HEK293T (cell line): ENCODE measurements around the gene GALNT2.

ENCODE experiments used
- CTCF ChIA-PET: fragments of 350-600 bp; formaldehyde crosslinking; extraction: SDS; loops from one replicate; lab custom pipeline; 2021; ENCODE audit warnings: antibody characterized with exemption, inconsistent platforms; lab: Yijun Ruan, JAX
- POLR2A ChIA-PET: fragments of 350-600 bp; formaldehyde crosslinking; extraction: SDS; loops from one replicate; lab custom pipeline; 2020; ENCODE audit warnings: antibody characterized with exemption, inconsistent platforms; lab: Yijun Ruan, JAX
- DNase-seq: peaks from one replicate; pipeline ENCODE4 v3.0.0; 2012; ENCODE audit warnings: mixed read lengths; ENCODE audit errors: extremely low spot score
- ARNT ChIP-seq: fragments of 450-650 bp; IDR thresholded peaks from 2 replicates; pipeline ENCODE4 v1.6.1; 2017; ENCODE audit warnings: mild to moderate bottlenecking
- BHLHE40 ChIP-seq: fragments of 450-650 bp; IDR thresholded peaks from 2 replicates; pipeline ENCODE4 v1.6.1; 2016; ENCODE audit warnings: mild to moderate bottlenecking, moderate library complexity, borderline replicate concordance
- CTBP1 ChIP-seq: fragments of 450-650 bp; IDR thresholded peaks from 2 replicates; pipeline ENCODE4 v1.6.1; 2016; ENCODE audit warnings: borderline replicate concordance
- ELF4 ChIP-seq: fragments of 450-650 bp; IDR thresholded peaks from 2 replicates; pipeline ENCODE4 v1.6.1; 2017; ENCODE audit warnings: antibody characterized with exemption
- FOXA1 ChIP-seq: fragments of 450-650 bp; IDR thresholded peaks from 2 replicates; pipeline ENCODE4 v1.6.1; 2016; ENCODE audit warnings: mild to moderate bottlenecking
- FOXK2 ChIP-seq: fragments of 450-650 bp; IDR thresholded peaks from 2 replicates; pipeline ENCODE4 v1.6.1; 2016; ENCODE audit warnings: mild to moderate bottlenecking
- FOXM1 ChIP-seq: fragments of 450-650 bp; IDR thresholded peaks from 2 replicates; pipeline ENCODE4 v1.6.1; 2017; ENCODE audit warnings: mild to moderate bottlenecking, borderline replicate concordance
- HDGF ChIP-seq: fragments of 450-650 bp; IDR thresholded peaks from 2 replicates; pipeline ENCODE4 v1.6.1; 2017; ENCODE audit warnings: antibody characterized with exemption, borderline replicate concordance
- L3MBTL2 ChIP-seq: fragments of 450-650 bp; conservative IDR thresholded peaks from 2 replicates; pipeline ENCODE4 v1.6.1; 2016; ENCODE audit warnings: mild to moderate bottlenecking
- LEF1 ChIP-seq: fragments of 450-650 bp; IDR thresholded peaks from 2 replicates; pipeline ENCODE4 v1.6.1; 2017; ENCODE audit warnings: mild to moderate bottlenecking, borderline replicate concordance
- NFRKB ChIP-seq: fragments of 450-650 bp; IDR thresholded peaks from 2 replicates; pipeline ENCODE4 v1.6.1; 2016; ENCODE audit warnings: mild to moderate bottlenecking, moderate library complexity
- SP1 ChIP-seq: fragments of 450-650 bp; IDR thresholded peaks from 2 replicates; pipeline ENCODE4 v1.6.1; 2017
- SUZ12 ChIP-seq: fragments of 450-650 bp; IDR thresholded peaks from 2 replicates; pipeline ENCODE4 v1.6.1; 2016; ENCODE audit warnings: mild to moderate bottlenecking
- TARDBP ChIP-seq: fragments of 450-650 bp; IDR thresholded peaks from 2 replicates; pipeline ENCODE4 v1.6.1; 2016
- ZNF384 ChIP-seq: fragments of 450-650 bp; IDR thresholded peaks from 2 replicates; pipeline ENCODE4 v1.6.1; 2016
- TF ChIP-seq, protein P1 (sequence below): fragments of 450-650 bp; IDR thresholded peaks from 2 replicates; pipeline ENCODE4 v1.6.1; 2016

Gene GALNT2

DNA sequence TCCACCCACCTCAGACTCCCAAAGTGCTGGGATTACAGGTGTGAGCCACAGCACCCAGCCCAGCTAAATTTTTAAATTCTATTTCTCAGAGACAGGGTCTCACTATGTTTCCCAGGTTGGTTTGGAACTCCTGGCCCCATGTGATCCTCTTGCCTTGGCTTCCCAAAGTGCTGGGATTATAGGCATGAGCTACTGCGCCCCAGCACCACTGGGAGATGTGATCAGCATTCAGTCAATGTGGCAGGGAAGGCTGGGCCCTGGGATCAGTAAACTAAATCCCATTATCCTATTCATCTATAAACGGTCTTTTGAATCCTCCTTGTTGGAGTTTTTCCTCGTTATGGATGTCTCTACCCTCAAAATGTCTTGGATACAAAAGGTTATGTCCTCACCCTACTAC is 245.6 kb downstream of the GALNT2 start:
- CTCF ChIA-PET: no interaction called here
- TF ChIP-seq BHLHE40 (no peak), SP1 (no peak), ZNF384 (no peak), ARNT (no peak), HDGF (no peak), SUZ12 (no peak), L3MBTL2 (no peak), NFRKB (no peak), ELF4 (no peak), TARDBP (no peak), FOXA1 (no peak)
- TF ChIP-seq, protein P1, sequence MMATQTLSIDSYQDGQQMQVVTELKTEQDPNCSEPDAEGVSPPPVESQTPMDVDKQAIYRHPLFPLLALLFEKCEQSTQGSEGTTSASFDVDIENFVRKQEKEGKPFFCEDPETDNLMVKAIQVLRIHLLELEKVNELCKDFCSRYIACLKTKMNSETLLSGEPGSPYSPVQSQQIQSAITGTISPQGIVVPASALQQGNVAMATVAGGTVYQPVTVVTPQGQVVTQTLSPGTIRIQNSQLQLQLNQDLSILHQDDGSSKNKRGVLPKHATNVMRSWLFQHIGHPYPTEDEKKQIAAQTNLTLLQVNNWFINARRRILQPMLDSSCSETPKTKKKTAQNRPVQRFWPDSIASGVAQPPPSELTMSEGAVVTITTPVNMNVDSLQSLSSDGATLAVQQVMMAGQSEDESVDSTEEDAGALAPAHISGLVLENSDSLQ: no peak
- no peak for DNase-seq
- POLR2A ChIA-PET: no interaction called here

DNA sequence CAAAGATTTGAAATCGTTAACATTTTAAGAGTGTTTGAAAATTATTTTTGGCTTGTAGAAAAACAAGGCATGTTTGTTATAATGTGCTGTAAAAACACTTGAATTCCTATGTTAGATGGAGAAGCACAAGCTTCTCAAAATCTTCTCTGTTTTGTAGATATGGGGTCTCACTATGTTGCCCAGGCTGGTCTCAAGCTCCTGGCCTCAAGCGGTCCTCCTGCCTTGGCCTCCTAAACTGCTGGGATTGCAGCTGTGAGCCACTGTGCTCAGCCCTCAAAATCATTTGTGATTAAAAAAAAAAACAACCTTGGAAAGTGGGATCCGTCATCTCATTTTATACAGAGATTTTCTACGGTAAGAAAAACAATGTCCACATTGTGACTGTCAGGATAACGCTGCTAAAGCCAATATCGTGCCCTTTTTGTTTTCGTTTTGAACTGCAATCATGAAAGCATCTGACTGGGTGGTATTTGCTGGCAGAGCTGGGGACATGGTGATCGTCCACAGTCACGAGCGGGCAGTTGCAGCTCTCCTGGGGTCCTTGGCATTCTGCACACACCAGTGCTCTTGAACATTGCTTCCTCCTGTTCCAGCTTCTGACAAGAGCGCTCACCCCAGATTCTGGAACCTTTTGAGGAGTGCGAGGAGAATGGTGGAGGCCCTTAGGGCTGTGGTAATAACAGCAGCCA is 246.6 kb downstream of the GALNT2 start:
- POLR2A ChIA-PET: no interaction called here
- DNase-seq: no peak
- CTCF ChIA-PET: no interaction called here
- no peak for TF ChIP-seq LEF1

DNA sequence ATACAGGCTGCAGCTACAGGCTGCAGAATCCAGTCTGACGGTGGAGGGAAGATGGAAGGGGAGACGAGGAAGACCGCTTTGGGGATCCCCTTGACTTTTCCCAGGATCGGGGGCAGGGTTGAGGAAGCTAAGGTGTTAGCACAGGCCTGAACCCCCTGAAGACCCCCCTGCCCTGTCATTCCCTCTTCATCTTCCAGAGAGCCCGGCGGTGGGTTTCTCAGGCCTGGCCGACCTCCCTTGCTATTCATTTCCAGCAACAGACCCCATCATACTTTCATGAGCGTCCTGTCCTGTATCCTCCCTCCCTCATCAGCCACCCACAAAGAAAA is 247.1 kb downstream of the GALNT2 start:
- ChIA-PET CTCF (no interaction called here), POLR2A (no interaction called here)
- DNase-seq: no peak
- TF ChIP-seq BHLHE40: no peak
- TF ChIP-seq CTBP1: no peak
- TF ChIP-seq ELF4: no peak
- TF ChIP-seq TARDBP: no peak
- TF ChIP-seq ARNT: no peak

DNA sequence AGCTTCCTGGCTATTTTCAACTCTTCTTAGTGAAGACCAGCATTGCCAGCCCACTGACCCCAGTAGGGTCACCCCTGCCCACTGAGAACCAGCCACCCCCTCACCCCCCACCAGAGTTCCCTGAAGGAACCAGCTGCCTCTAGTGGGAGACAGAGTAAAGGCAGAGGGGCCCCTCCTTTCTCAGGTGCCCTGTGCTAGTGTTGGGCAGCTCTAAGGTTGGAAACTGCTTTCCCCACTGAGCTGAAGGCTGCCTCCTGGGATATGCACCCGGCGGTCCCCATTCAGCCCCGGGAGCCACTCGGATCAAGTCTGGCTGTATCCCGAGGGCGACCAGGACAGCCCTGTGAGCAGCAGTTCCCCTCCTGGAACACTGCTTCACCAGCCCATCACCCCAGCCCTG is 248.1 kb downstream of the GALNT2 start:
- POLR2A ChIA-PET: no interaction called here
- CTCF ChIA-PET: interaction anchor here (0.7 kb wide), 1 partner anchor 97 kb away, joined by 3 read pairs; no protein-coding TSS in a partner anchor
- no peak for TF ChIP-seq SP1
- no peak for TF ChIP-seq ELF4
- no peak for TF ChIP-seq FOXK2
- no peak for TF ChIP-seq NFRKB
- TF ChIP-seq TARDBP: no peak
- TF ChIP-seq FOXA1: no peak
- TF ChIP-seq L3MBTL2: no peak
- no peak for TF ChIP-seq CTBP1
- TF ChIP-seq BHLHE40: no peak
- TF ChIP-seq, protein P1: no peak
- no peak for DNase-seq

DNA sequence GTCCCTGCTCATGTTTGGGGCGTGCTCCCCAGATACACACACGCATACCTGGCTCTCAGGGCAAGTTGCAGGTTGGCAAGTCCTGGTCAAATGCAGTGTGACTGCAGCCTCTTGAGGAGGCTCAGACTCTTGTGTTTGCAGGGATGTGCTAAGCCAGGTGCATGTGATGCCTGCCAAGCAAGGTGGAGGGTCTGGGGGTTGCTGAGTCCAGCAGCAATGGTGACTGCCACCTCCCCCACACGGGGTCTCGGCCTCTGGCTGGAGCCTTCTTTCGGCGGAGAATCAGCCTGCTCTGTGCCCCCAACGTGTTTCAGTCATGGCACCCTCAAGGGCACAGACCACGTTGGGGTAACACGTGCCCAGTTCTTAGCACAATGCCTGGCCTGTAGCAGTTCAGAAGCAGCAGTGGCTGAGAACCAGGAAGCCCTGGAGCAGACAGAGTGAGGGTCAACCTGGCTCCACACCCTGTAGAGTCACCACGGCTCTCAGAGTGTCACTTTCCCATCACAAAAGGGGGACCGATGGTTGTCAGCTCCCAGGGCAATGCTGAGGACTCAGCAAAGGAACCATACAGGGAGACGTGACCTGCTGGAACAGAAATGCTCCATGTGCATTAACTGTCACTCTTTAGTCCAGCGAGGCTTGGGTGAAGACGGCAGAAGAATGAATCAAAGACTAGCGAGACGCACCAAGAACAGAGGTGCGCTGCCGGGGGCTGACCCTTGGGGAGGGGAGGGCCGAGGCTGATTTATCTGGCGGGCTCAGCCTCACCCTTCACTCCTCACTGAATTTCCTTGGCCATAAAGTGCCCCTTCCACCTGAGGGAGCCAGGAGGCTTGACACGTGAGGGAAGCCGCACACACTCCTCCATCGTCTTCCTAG is 250.1 kb downstream of the GALNT2 start:
- CTCF ChIA-PET: no interaction called here
- DNase-seq: no peak
- TF ChIP-seq, protein P1: no peak
- TF ChIP-seq ZNF384 (no peak), FOXK2 (no peak), ELF4 (no peak), FOXM1 (no peak), NFRKB (no peak), TARDBP (no peak), L3MBTL2 (no peak), BHLHE40 (no peak)
- POLR2A ChIA-PET: no interaction called here

DNA sequence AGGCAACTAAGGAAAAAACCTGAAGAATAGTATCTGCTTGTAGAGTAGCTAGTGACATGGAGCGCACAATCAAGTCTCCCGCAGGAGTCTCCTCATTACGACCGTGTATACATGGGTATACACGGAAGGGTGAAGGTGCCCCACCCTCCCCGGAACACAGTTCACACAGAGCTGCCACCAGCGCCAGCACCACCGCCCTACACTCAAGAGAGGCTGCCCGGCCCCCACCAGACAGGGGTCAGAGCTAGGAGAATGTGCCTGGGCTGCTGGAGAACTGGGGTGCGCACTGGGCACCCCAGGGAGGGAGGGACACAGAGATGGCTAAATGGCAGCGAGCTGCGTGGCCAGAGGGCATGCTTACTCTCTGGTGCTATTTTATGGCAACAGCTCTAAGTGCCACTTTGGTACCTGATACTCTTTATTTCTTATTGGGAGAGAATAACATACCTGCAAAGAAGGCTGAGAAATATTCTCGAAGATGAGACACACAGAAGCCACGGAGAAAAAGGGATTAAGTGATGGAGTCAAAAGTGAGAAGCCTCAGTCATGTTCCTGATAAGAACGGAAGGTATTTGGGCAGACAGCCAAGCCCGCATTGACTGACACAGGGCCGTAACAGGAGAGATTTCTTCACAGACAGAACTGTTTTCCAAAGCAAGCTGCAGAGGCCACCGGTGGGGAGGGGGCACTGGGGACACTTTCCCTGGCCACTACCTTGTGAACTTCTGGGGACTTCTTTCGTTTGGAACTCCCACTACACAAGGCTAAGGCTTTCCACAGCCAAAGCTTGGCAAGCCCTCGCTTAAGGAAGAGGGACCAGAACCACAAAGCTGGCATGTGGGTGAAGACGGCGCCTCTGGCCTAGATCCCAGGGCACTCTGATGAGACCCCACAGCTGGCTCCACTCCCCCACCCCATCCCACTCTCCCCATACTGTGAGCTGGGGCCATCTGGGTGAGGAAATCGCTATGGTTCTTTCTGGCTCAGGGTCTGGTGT is 251.1 kb downstream of the GALNT2 start:
- DNase-seq: no peak
- POLR2A ChIA-PET: no interaction called here
- TF ChIP-seq CTBP1 (no peak), FOXA1 (no peak), ZNF384 (no peak), TARDBP (no peak), SP1 (no peak), HDGF (no peak), NFRKB (no peak), ELF4 (no peak), L3MBTL2 (no peak), SUZ12 (no peak), LEF1 (no peak), BHLHE40 (no peak), FOXM1 (no peak), ARNT (no peak), FOXK2 (no peak)
- TF ChIP-seq, protein P1: no peak
- CTCF ChIA-PET: no interaction called here
